B cell (primary cell): Measurements from ENCODE around the gene CACUL1.

Experiments
- EZH2 ChIP-seq: IDR thresholded peaks from 2 replicates; pipeline ENCODE4 v1.6.1; 2012; ENCODE audit warnings: borderline replicate concordance, low read depth, mild to moderate bottlenecking, moderate library complexity, low read length; ENCODE audit not compliant: insufficient read depth, poor library complexity, severe bottlenecking
- TF ChIP-seq, protein P1 (sequence below): fragments of 200-600 bp; IDR thresholded peaks from one replicate; pipeline ENCODE4 v1.8.0; 2022; ENCODE audit warnings: antibody characterized with exemption, mild to moderate bottlenecking

DNA sequence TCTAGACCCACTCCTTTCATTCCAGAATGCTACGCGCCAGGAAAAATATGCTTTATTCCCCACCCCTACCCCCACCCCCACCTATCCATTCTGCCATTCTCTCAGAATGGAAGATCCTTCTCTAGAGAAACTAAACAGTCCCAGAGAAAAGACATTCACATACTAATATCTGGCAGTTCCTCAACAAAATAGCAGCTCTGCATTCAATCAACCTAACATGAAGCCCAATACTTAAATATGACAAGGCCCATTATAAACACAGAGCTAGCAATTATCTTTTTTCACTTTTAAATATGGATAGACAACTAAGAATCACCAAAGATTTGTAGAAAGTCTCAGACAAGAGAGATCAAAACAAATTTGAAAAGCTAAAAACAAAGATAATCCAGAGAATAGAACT, 16.4 kb downstream of the CACUL1 start:
- TF ChIP-seq, protein P1, sequence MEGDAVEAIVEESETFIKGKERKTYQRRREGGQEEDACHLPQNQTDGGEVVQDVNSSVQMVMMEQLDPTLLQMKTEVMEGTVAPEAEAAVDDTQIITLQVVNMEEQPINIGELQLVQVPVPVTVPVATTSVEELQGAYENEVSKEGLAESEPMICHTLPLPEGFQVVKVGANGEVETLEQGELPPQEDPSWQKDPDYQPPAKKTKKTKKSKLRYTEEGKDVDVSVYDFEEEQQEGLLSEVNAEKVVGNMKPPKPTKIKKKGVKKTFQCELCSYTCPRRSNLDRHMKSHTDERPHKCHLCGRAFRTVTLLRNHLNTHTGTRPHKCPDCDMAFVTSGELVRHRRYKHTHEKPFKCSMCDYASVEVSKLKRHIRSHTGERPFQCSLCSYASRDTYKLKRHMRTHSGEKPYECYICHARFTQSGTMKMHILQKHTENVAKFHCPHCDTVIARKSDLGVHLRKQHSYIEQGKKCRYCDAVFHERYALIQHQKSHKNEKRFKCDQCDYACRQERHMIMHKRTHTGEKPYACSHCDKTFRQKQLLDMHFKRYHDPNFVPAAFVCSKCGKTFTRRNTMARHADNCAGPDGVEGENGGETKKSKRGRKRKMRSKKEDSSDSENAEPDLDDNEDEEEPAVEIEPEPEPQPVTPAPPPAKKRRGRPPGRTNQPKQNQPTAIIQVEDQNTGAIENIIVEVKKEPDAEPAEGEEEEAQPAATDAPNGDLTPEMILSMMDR, result no peak
- TF ChIP-seq EZH2, result no peak
